H9 (cell line): ENCODE data around the gene SPINT1. TPM values are rescaled to one million over a fixed set of nuclear protein-coding genes. Genes with fewer than 3 reads are reported as not detected.

ENCODE experiments used
- DNase-seq: peaks from one replicate; pipeline ENCODE4 v3.0.0-alpha.2; 2017
- H2AFZ ChIP-seq: one replicate; pipeline ENCODE4 v1.6.1; 2013; ENCODE audit warnings: mild to moderate bottlenecking, low read length, control low read depth, moderate library complexity
- H2AK5ac ChIP-seq: 2 replicates; pipeline ENCODE4 v1.6.1; 2013; ENCODE audit warnings: low read length, control low read depth, mixed read lengths; ENCODE audit not compliant: insufficient read length
- H2BK120ac ChIP-seq: one replicate; pipeline ENCODE4 v1.6.1; 2013; ENCODE audit warnings: low read depth, mild to moderate bottlenecking, low read length, control low read depth, inconsistent platforms; ENCODE audit not compliant: poor library complexity, severe bottlenecking
- H2BK12ac ChIP-seq: 2 replicates; pipeline ENCODE4 v1.6.1; 2013; ENCODE audit warnings: low read length, control low read depth, mixed read lengths, low read depth; ENCODE audit not compliant: insufficient read length
- H2BK15ac ChIP-seq: 2 replicates; pipeline ENCODE4 v1.6.1; 2013; ENCODE audit warnings: low read depth, low read length, control low read depth
- H2BK20ac ChIP-seq: one replicate; pipeline ENCODE4 v1.6.1; 2013; ENCODE audit warnings: low read depth, mild to moderate bottlenecking, low read length, control low read depth, inconsistent platforms; ENCODE audit not compliant: poor library complexity, severe bottlenecking
- H2BK5ac ChIP-seq: 2 replicates; pipeline ENCODE4 v1.6.1; 2013; ENCODE audit warnings: low read length, control low read depth, mixed read lengths; ENCODE audit not compliant: insufficient read length
- H3K14ac ChIP-seq: 2 replicates; pipeline ENCODE4 v1.6.1; 2013; ENCODE audit warnings: low read length, control low read depth; ENCODE audit not compliant: insufficient read depth
- H3K18ac ChIP-seq: 2 replicates; pipeline ENCODE4 v1.6.1; 2013; ENCODE audit warnings: low read depth, mild to moderate bottlenecking, mixed read lengths, low read length, control low read depth; ENCODE audit not compliant: insufficient read length
- H3K23ac ChIP-seq: 2 replicates; pipeline ENCODE4 v1.6.1; 2013; ENCODE audit warnings: low read length, control low read depth, mixed read lengths, low read depth; ENCODE audit not compliant: insufficient read length
- H3K23me2 ChIP-seq: 2 replicates; pipeline ENCODE4 v1.6.1; 2013; ENCODE audit warnings: low read depth, mild to moderate bottlenecking, mixed read lengths, low read length, control low read depth; ENCODE audit not compliant: insufficient read length, poor library complexity, severe bottlenecking
- H3K27ac ChIP-seq: 2 replicates; pipeline ENCODE4 v1.5.1; 2013; ENCODE audit warnings: low read length, control low read depth, mixed read lengths, low read depth; ENCODE audit not compliant: insufficient read length
- H3K27me3 ChIP-seq: 2 replicates; pipeline ENCODE4 v1.6.1; 2013; ENCODE audit warnings: low read length, control low read depth, inconsistent platforms; ENCODE audit not compliant: insufficient read depth
- H3K4ac ChIP-seq: 2 replicates; pipeline ENCODE4 v1.6.1; 2013; ENCODE audit warnings: low read depth, mild to moderate bottlenecking, control low read depth, inconsistent platforms, low read length, moderate library complexity
- H3K4me1 ChIP-seq: 2 replicates; pipeline ENCODE4 v1.6.1; 2013; ENCODE audit warnings: low read length, control low read depth, inconsistent platforms; ENCODE audit not compliant: insufficient read depth
- H3K4me2 ChIP-seq: 2 replicates; pipeline ENCODE4 v1.6.1; 2013; ENCODE audit warnings: low read length, control low read depth, mixed read lengths; ENCODE audit not compliant: insufficient read length, insufficient read depth
- H3K56ac ChIP-seq: 2 replicates; pipeline ENCODE4 v1.6.1; 2013; ENCODE audit warnings: low read depth, mild to moderate bottlenecking, mixed read lengths, low read length, control low read depth; ENCODE audit not compliant: insufficient read length
- H3K79me1 ChIP-seq: 2 replicates; pipeline ENCODE4 v1.6.1; 2013; ENCODE audit warnings: low read depth, mild to moderate bottlenecking, moderate library complexity, low read length, control low read depth, inconsistent platforms; ENCODE audit not compliant: insufficient read depth, poor library complexity, severe bottlenecking
- H3K79me2 ChIP-seq: 2 replicates; pipeline ENCODE4 v1.6.1; 2013; ENCODE audit warnings: low read length, control low read depth, inconsistent platforms; ENCODE audit not compliant: insufficient read depth
- H3K9ac ChIP-seq: 2 replicates; pipeline ENCODE4 v1.6.1; 2013; ENCODE audit warnings: low read length, control low read depth, mixed read lengths; ENCODE audit not compliant: insufficient read length; ENCODE audit errors: extremely low read depth
- H3K9me3 ChIP-seq: one replicate; pipeline ENCODE4 v1.6.1; 2013; ENCODE audit warnings: low read depth, low read length, inconsistent platforms; ENCODE audit not compliant: control insufficient read depth
- H3T11ph ChIP-seq: one replicate; pipeline ENCODE4 v1.6.1; 2013; ENCODE audit warnings: mild to moderate bottlenecking, low read length, control low read depth, inconsistent platforms
- H4K20me1 ChIP-seq: one replicate; pipeline ENCODE4 v1.6.1; 2013; ENCODE audit not compliant: control insufficient read depth, insufficient read length, insufficient read depth
- H4K5ac ChIP-seq: 2 replicates; pipeline ENCODE4 v1.6.1; 2013; ENCODE audit warnings: low read depth, mild to moderate bottlenecking, mixed read lengths, low read length, control low read depth; ENCODE audit not compliant: insufficient read length
- H4K8ac ChIP-seq: replicated peaks from 2 replicates; pipeline ENCODE4 v1.6.1; 2013; ENCODE audit warnings: low read length, control low read depth, mixed read lengths, low read depth; ENCODE audit not compliant: insufficient read length
- H4K91ac ChIP-seq: 2 replicates; pipeline ENCODE4 v1.6.1; 2013; ENCODE audit warnings: low read depth, mild to moderate bottlenecking, moderate library complexity, mixed read lengths, low read length, control low read depth; ENCODE audit not compliant: insufficient read length
- H3K27ac Mint-ChIP-seq, 3 experiments: 2 replicates in 2 of 3; 3 replicates in 1 of 3; pipeline ENCODE4 v1.8.0; 2020 to 2021; ENCODE audit warnings: mixed read lengths in 3 of 3, mild to moderate bottlenecking in 1 of 3, moderate library complexity in 1 of 3
- H3K27me3 Mint-ChIP-seq: 2 replicates; pipeline ENCODE4 v1.8.0; 2021; ENCODE audit warnings: low read depth, mild to moderate bottlenecking, moderate library complexity, mixed read lengths
- H3K36me3 Mint-ChIP-seq, 3 experiments: 2 replicates in 2 of 3; 3 replicates in 1 of 3; pipeline ENCODE4 v1.8.0; 2020 to 2021; ENCODE audit warnings: low read depth in 3 of 3, mixed read lengths in 3 of 3; ENCODE audit not compliant: insufficient read depth in 1 of 3
- H3K4me1 Mint-ChIP-seq, 2 experiments: 2 replicates each; pipeline ENCODE4 v1.8.0; 2020; ENCODE audit warnings: mixed read lengths in 2 of 2
- H3K4me3 Mint-ChIP-seq, 2 experiments: 2 replicates in 1 of 2; 3 replicates in 1 of 2; pipeline ENCODE4 v1.8.0; 2020 to 2021; ENCODE audit warnings: mild to moderate bottlenecking in 2 of 2, mixed read lengths in 2 of 2, moderate library complexity in 1 of 2
- H3K9me3 Mint-ChIP-seq, 2 experiments: 2 replicates in 1 of 2; 3 replicates in 1 of 2; pipeline ENCODE4 v1.8.0; 2020; ENCODE audit warnings: mild to moderate bottlenecking in 2 of 2, mixed read lengths in 2 of 2, moderate library complexity in 1 of 2
- CTCF ChIP-seq: fragments of 200-600 bp; sonication (generic); conservative IDR thresholded peaks from 3 replicates; pipeline ENCODE4 v1.8.0; 2021; ENCODE audit warnings: antibody characterized with exemption, mild to moderate bottlenecking
- WGBS: extraction: QIAGEN DNeasy Blood & Tissue Kit; methylation state at CpG from one replicate; pipeline ENCODE4 v1.1.7; 2013; ENCODE audit warnings: missing lambda C conversion rate, low lambda C conversion rate, mixed read lengths; ENCODE audit not compliant: insufficient read length; ENCODE audit errors: extremely low coverage; 5-methylcytosine and 5-hydroxymethylcytosine counted together
- total RNA-seq: library from RNA; stranded (reverse); gene quantifications from 2 replicates; pipeline ENCODE4 v1.2.1, GENCODE V29; 2021

Gene SPINT1
- total RNA-seq, 1 experiment from 2014 or later, result 130 TPM

- Histone ChIP-seq H2BK5ac (no peak overlapping the region), H3K56ac (no peak overlapping the region), H2BK20ac (no peak overlapping the region), H2BK15ac (no peak overlapping the region), H3K23me2 (no peaks in the 10 kb centered on the region), H2AK5ac (no peak overlapping the region), H3K14ac (no peak overlapping the region; the same call in 1 of the 2 replicates), H3K9ac (no peak overlapping the region), H2BK12ac (no peak overlapping the region), H3K79me2 (no peaks in the 10 kb centered on the region), H3K4ac (no peak overlapping the region), H3K79me1 (no peaks in the 10 kb centered on the region), H2AFZ (no peak overlapping the region), H3K9me3 (no peaks in the 10 kb centered on the region), H4K5ac (no peak overlapping the region), H3K4me1 (no peaks in the 10 kb centered on the region), H3K27ac (no peak overlapping the region), H4K91ac (no peak overlapping the region), H3T11ph (no peak overlapping the region), H2BK120ac (no peak overlapping the region), H3K4me2 (no peak overlapping the region), H4K20me1 (no peaks in the 10 kb centered on the region), H3K27me3 (no peaks in the 10 kb centered on the region), H3K23ac (no peak overlapping the region), H4K8ac (no peak overlapping the region), H3K18ac (no peak overlapping the region)
- no CpG with 5 or more reads among the region's 13 CpGs for WGBS
- no peak for TF ChIP-seq CTCF
- Mint-ChIP-seq H3K4me3 (no peak overlapping the region), H3K27ac (no peak overlapping the region; a peak in 1 of 7 replicates), H3K36me3 (peaks cover 22 to 67% (median 62%) of the 10 kb centered on the region in 3 experiments; a peak in 6 of 7 replicates), H3K9me3 (no peaks in the 10 kb centered on the region), H3K27me3 (no peaks in the 10 kb centered on the region; the same call in 1 of the 2 replicates), H3K4me1 (peaks cover 20 to 22% of the 10 kb centered on the region in 2 experiments)
- no peak for DNase-seq
These were observed 11.9 kb downstream of the SPINT1 start for GRCh38 chr15:40855706-40856234.
